ENCODE measurements around the gene POLR1G.

GRCh38 chr19:45420356-45420755, 13.9 kb downstream of the POLR1G start:
- TF ChIP-seq, protein P1, sequence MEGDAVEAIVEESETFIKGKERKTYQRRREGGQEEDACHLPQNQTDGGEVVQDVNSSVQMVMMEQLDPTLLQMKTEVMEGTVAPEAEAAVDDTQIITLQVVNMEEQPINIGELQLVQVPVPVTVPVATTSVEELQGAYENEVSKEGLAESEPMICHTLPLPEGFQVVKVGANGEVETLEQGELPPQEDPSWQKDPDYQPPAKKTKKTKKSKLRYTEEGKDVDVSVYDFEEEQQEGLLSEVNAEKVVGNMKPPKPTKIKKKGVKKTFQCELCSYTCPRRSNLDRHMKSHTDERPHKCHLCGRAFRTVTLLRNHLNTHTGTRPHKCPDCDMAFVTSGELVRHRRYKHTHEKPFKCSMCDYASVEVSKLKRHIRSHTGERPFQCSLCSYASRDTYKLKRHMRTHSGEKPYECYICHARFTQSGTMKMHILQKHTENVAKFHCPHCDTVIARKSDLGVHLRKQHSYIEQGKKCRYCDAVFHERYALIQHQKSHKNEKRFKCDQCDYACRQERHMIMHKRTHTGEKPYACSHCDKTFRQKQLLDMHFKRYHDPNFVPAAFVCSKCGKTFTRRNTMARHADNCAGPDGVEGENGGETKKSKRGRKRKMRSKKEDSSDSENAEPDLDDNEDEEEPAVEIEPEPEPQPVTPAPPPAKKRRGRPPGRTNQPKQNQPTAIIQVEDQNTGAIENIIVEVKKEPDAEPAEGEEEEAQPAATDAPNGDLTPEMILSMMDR (IDR thresholded peaks at IDR 0.05; ENCODE audit: insufficient read depth, low read length, poor library complexity, severe bottlenecking) = no peak
- TF ChIP-seq EZH2phosphoT487 (conservative IDR thresholded peaks at IDR 0.05; ENCODE audit: low read length) = no peak
